Activated CD4-positive, CD25-positive, alpha-beta regulatory T cell treated with anti-CD3 and anti-CD28 coated beads, Interleukin-2, amount 50 U/mL, for 24 hours (primary cell): ENCODE measurements around the gene NPB.

Experiments
- ATAC-seq, 2 donors: fragments of 150-1000 bp; cut with Tn5 transposase; one replicate each; pipeline ENCODE4 v1.10.0; 2021; ENCODE audit warnings: mild to moderate bottlenecking in 1 of 2, moderate library complexity in 1 of 2

Gene NPB

DNA sequence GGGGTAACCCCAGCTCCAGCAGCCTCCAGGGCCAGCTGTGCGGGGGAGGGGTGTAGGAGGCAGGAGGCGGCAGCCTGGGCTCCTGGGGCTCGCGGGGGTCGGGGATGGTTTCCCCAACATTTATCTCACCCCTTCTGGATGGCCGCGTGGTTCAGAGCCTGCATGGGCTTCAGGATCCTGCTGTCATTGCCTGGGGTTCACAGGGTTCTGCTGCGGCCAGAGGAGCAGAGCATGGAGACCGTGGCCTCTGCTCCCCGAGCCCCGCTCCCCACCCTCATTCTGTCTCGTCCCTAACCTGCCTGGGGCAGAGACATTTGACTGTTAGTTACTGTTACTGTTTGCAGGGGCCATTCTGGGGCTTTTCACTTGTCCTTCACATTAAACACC is 40.1 kb downstream of the NPB start:
- ATAC-seq: no peak

GRCh38 chr17:81944858-81945257 is 42.8 kb downstream of the NPB start:
- no peak for ATAC-seq

GRCh38 chr17:81947189-81947588 is 45.2 kb downstream of the NPB start, which contains the start of gene MYADML2:
TSS of gene MYADML2 (minus strand) at chr17:81947233. CDS start at chr17:81941741, 5,492 bp downstream.
- no peak for ATAC-seq

GRCh38 chr17:81948635-81949378 is 46.8 kb downstream of the NPB start:
- ATAC-seq: no peak

DNA sequence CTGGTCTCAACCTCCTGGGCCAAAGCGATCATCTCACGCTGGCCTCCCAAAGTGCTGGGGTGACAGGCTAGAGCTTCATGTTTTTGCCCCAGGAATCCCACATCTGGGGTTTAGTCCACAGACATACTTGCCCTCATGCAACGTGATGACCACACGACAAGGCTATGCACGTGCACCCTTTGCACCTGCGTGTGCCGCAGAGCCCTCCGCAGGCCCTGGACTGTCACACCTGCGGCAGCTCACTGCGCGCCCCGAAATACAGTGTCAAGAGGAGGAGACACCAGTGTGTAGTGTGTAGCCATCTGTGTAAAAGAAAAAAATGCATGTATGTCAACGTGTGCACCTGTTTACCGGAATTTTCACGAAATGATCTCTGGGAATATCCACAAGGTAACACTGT is 48.5 kb downstream of the NPB start:
- ATAC-seq: no peak

DNA sequence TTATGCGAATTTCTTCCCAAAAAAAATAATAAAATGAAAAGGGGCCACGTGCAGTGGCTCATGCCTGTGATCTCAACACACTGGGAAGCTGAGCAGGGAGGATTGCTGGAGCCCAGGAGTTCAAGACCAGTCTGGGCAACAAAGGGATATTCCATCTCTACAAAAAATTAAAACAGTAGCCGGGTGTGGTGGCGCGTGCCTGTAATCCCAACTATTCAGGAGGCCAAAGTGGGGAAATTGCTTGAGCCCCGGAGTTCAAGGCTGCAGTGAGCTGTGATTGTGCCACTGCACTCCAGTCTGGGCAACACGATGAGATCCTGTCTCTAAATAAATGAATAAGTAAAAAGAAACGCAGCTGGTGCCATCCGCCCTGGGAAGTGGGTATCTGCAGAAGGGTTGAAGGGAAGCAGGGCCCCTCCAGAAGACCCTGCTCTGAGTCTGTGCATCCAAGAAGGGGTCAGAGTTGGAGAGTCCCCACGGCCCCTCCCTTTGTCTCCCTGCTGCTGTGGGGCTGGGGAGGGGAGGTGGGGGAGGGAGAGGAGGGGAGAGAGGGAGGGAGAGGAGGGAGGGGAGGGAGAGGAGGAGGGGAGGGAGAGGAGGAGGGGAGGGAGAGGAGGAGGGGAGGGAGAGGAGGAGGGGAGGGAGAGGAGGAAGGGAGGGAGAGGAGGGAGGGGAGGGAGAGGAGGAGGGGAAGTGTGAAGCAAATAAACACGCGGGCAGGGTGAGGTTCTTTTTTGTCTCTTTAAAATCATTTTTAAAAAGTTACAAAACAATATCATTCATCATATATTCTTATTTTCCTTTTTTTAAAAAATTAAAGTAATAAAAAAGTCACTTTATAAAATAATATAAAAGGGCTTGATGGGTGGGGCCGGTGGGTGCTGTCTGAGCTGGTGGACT is 50.0 kb downstream of the NPB start:
- no peak for ATAC-seq
